T-helper 17 cell (primary cell): Measurements from ENCODE around the gene RCAN1. TPM values are rescaled to one million over a fixed set of nuclear protein-coding genes. Genes with fewer than 3 reads are reported as not detected.
A peak's percentile ranks its signal among the peaks of the same experiment; 100 is the strongest.

Source experiments
- ATAC-seq: fragments of 150-1000 bp; cut with Tn5 transposase; 2 replicates; pipeline ENCODE4 v1.10.0; 2021; ENCODE audit warnings: mild to moderate bottlenecking, moderate library complexity
- DNase-seq, 3 donors: peaks; one replicate each; pipeline versions ENCODE4 v3.0.0 to v3.0.0-alpha.2; 2020 to 2021
- H3K9me3 ChIP-seq: one replicate; pipeline ENCODE4 v1.7.0; 2013; ENCODE audit warnings: low read length, mild to moderate bottlenecking; ENCODE audit not compliant: control insufficient read depth, poor library complexity, severe bottlenecking
- H3K27ac Mint-ChIP-seq: one replicate; pipeline ENCODE4 v1.8.0; 2022; ENCODE audit warnings: mild to moderate bottlenecking, moderate library complexity, mixed read lengths
- H3K27me3 Mint-ChIP-seq: one replicate; pipeline ENCODE4 v1.8.0; 2022; ENCODE audit warnings: mixed read lengths
- H3K36me3 Mint-ChIP-seq: one replicate; pipeline ENCODE4 v1.8.0; 2022; ENCODE audit warnings: low read depth, mixed read lengths
- H3K4me1 Mint-ChIP-seq: one replicate; pipeline ENCODE4 v1.8.0; 2022; ENCODE audit warnings: mild to moderate bottlenecking, mixed read lengths
- H3K4me3 Mint-ChIP-seq: one replicate; pipeline ENCODE4 v1.8.0; 2022; ENCODE audit warnings: mild to moderate bottlenecking, moderate library complexity, mixed read lengths
- total RNA-seq, 4 donors: library from RNA in 2 of 4; stranded (reverse) in 2 of 4; gene quantifications; one replicate each; pipeline ENCODE4 v1.2.3 and lab custom pipeline; 2022 to 2026

Gene RCAN1
- total RNA-seq, 2 donors from 2014 or later = 3.0 to 3.2 TPM

GRCh38 chr21:34639250-34639649 is 24.3 kb upstream of the RCAN1 start:
- no peak for DNase-seq
- Mint-ChIP-seq H3K27ac (no peak overlapping the region), H3K4me1 (peaks cover 11% of the 10 kb centered on the region), H3K36me3 (no peaks in the 10 kb centered on the region), H3K27me3 (peaks cover 11% of the 10 kb centered on the region), H3K4me3 (no peak overlapping the region)
- no peaks in the 10 kb centered on the region for H3K9me3 ChIP-seq
- ATAC-seq = no peak

GRCh38 chr21:34636961-34637360 is 22.0 kb upstream of the RCAN1 start:
- Mint-ChIP-seq H3K4me1 (peaks cover 11% of the 10 kb centered on the region), H3K27me3 (peaks cover 28% of the 10 kb centered on the region), H3K36me3 (no peaks in the 10 kb centered on the region), H3K27ac (no peak overlapping the region), H3K4me3 (no peak overlapping the region)
- no peaks in the 10 kb centered on the region for H3K9me3 ChIP-seq
- ATAC-seq = no peak
- DNase-seq = no peak

GRCh38 chr21:34635307-34635706 is 20.4 kb upstream of the RCAN1 start:
- H3K9me3 ChIP-seq = no peaks in the 10 kb centered on the region
- DNase-seq = no peak
- no peaks in the 10 kb centered on the region for H3K36me3 Mint-ChIP-seq
- H3K4me3 Mint-ChIP-seq = no peak overlapping the region
- peaks cover 5% of the 10 kb centered on the region for H3K4me1 Mint-ChIP-seq
- H3K27me3 Mint-ChIP-seq = peaks cover 31% of the 10 kb centered on the region
- H3K27ac Mint-ChIP-seq = no peak overlapping the region
- no peak for ATAC-seq

GRCh38 chr21:34632498-34632897 is 17.6 kb upstream of the RCAN1 start:
- Mint-ChIP-seq H3K36me3 (no peaks in the 10 kb centered on the region), H3K27me3 (peaks cover 31% of the 10 kb centered on the region), H3K4me1 (no peaks in the 10 kb centered on the region), H3K27ac (no peak overlapping the region), H3K4me3 (no peak overlapping the region)
- no peak for ATAC-seq
- H3K9me3 ChIP-seq = no peaks in the 10 kb centered on the region
- DNase-seq = no peak

GRCh38 chr21:34630536-34631143 is 15.7 kb upstream of the RCAN1 start:
- Mint-ChIP-seq H3K4me3 (no peak overlapping the region), H3K27me3 (peaks cover 41% of the 10 kb centered on the region), H3K36me3 (no peaks in the 10 kb centered on the region), H3K4me1 (no peaks in the 10 kb centered on the region), H3K27ac (no peak overlapping the region)
- peak; percentile 74 for ATAC-seq
- DNase-seq = no peak
- no peaks in the 10 kb centered on the region for H3K9me3 ChIP-seq

GRCh38 chr21:34626131-34626530 is 11.2 kb upstream of the RCAN1 start:
- Mint-ChIP-seq H3K27me3 (peaks cover 52% of the 10 kb centered on the region), H3K4me1 (no peaks in the 10 kb centered on the region), H3K27ac (no peak overlapping the region), H3K36me3 (peaks cover 12% of the 10 kb centered on the region), H3K4me3 (no peak overlapping the region)
- DNase-seq = no peak
- H3K9me3 ChIP-seq = no peaks in the 10 kb centered on the region
- ATAC-seq = no peak

DNA sequence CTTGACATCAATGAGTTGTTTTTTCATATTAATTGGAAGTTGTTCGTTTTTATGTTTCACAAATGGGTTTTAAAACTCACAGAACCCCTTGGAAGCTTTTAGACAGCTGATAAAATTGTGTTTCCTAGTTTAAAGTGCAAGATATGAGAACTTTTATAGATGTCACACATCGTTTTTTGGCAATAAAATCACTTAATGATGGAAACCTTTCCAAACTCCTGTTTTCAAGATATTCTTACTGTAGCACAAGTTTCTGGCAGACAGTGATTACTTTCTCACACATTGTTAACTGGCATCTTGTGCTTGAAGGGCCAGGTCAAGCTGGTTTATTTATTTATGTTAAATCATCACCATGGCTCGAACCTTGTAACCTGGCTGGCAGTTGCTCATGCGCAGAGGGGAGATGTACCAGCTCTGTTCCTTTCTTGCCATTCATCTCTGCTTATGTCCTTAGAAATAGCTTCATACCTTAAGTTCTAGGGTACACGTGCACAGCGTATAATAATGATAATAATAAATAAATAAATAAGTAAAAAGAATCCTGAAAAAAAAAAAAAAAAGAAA is 10.2 kb upstream of the RCAN1 start:
- no peak for ATAC-seq
- Mint-ChIP-seq H3K36me3 (peaks cover 12% of the 10 kb centered on the region), H3K27ac (no peak overlapping the region), H3K4me3 (no peak overlapping the region), H3K4me1 (no peaks in the 10 kb centered on the region), H3K27me3 (peaks cover 59% of the 10 kb centered on the region)
- H3K9me3 ChIP-seq = no peaks in the 10 kb centered on the region
- DNase-seq = no peak

GRCh38 chr21:34623516-34623915 is 8.6 kb upstream of the RCAN1 start:
- no peak overlapping the region for H3K4me3 Mint-ChIP-seq
- H3K27me3 Mint-ChIP-seq = peaks cover 59% of the 10 kb centered on the region
- H3K36me3 Mint-ChIP-seq = peaks cover 12% of the 10 kb centered on the region
- H3K4me1 Mint-ChIP-seq = no peaks in the 10 kb centered on the region
- H3K27ac Mint-ChIP-seq = peak overlapping the region; percentile 59
- no peak for ATAC-seq
- DNase-seq = no peak
- no peaks in the 10 kb centered on the region for H3K9me3 ChIP-seq

- H3K36me3 Mint-ChIP-seq = peaks cover 12% of the 10 kb centered on the region
- no peak overlapping the region for H3K27ac Mint-ChIP-seq
- no peak overlapping the region for H3K4me3 Mint-ChIP-seq
- no peaks in the 10 kb centered on the region for H3K9me3 ChIP-seq
- DNase-seq (no peak), ATAC-seq (no peak)
- H3K4me1 Mint-ChIP-seq = no peaks in the 10 kb centered on the region
- peaks cover 61% of the 10 kb centered on the region for H3K27me3 Mint-ChIP-seq
These were observed 6.8 kb upstream of the RCAN1 start for GRCh38 chr21:34621434-34622350.

DNA sequence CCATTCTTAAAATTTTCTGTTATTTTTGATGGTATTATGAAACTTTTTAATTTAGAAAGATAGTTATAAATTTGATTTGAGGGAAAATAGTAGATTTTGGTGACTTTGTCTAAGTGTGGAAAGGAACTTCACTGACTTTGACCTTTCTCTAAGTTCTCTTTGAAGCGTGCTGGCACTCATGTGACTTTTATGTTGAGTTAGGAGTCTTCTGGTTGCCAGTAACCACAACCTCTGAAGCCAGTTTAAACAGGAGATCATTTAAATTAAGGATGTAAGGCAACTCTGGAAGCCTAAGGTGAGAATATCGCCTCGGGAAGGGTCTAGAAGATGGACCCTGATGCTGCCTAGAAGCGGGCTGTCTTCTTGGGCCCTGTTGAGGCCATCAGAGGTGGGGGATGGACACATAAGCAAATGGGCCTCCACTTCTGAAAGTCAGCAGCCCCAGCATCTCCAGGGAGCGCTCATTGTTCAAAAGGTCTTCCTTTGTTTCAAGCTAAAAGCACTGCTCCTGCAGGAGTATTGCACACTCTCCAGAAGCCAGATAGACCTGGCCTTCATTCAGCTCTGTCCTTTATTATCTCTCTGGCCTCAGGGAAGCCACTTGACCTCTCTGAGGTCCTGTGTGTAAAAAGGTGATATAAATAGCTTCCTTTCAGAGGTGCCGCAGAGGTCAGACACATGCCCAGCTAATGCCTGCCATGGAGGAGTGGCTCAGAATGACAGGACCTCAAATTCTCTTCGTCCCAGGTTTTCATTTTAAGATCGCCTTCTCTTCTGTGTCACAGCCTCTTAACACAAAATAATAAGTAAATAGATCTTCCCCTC is 5.1 kb upstream of the RCAN1 start:
- H3K27ac Mint-ChIP-seq = no peak overlapping the region
- H3K4me1 Mint-ChIP-seq = peaks cover 3% of the 10 kb centered on the region
- ATAC-seq (no peak), DNase-seq (no peak)
- H3K36me3 Mint-ChIP-seq = peaks cover 12% of the 10 kb centered on the region
- peaks cover 45% of the 10 kb centered on the region for H3K27me3 Mint-ChIP-seq
- H3K9me3 ChIP-seq = no peaks in the 10 kb centered on the region
- no peak overlapping the region for H3K4me3 Mint-ChIP-seq

DNA sequence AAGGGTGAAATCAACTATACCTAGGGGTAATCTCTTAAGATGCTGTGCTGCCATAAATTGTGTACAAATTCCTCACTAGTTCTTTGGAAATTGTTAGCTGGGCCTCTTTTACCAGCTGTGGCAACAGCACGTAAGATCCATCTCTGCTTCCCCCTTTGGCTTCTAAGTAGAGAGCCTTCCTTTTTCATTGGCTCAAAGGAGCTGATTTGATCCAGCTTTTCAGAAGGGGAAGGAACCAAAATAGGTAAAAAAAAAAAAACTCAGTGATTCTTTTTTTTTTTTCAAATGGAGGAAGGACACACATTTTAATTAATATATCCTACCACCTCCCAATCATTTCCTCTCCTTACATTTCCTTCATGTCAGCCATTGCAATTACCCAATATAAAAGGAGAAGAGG is 4.0 kb upstream of the RCAN1 start:
- peaks cover 12% of the 10 kb centered on the region for H3K36me3 Mint-ChIP-seq
- H3K4me3 Mint-ChIP-seq = no peak overlapping the region
- ATAC-seq = no peak
- H3K4me1 Mint-ChIP-seq = peaks cover 6% of the 10 kb centered on the region
- DNase-seq = no peak
- H3K9me3 ChIP-seq = no peaks in the 10 kb centered on the region
- no peak overlapping the region for H3K27ac Mint-ChIP-seq
- peaks cover 41% of the 10 kb centered on the region for H3K27me3 Mint-ChIP-seq

GRCh38 chr21:34617753-34618339 is 2.9 kb upstream of the RCAN1 start:
- Mint-ChIP-seq H3K27ac (no peak overlapping the region), H3K4me3 (no peak overlapping the region), H3K4me1 (peaks cover 13% of the 10 kb centered on the region), H3K36me3 (peaks cover 8% of the 10 kb centered on the region), H3K27me3 (peaks cover 32% of the 10 kb centered on the region)
- DNase-seq (no peak), ATAC-seq (no peak)
- no peaks in the 10 kb centered on the region for H3K9me3 ChIP-seq

DNA sequence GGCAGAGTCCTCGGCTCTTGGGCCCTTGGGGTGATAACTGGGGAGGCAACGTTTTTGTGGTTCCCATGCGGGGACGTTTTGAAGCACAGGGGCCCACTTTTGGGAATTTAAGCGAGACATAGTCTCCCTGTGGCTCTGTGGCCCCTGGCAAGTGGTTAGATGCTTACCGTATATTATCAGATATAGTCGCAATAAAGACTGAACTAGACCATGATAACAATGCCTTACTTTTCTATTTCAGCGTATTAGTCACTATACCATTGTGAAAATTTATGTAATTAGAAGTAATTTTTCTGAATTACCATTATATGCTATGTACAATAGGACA is 538 bp upstream of the RCAN1 start:
- Mint-ChIP-seq H3K4me1 (peaks cover 22% of the 10 kb centered on the region), H3K27ac (peak overlapping the region; percentile 53), H3K4me3 (peak overlapping the region; percentile 86), H3K36me3 (no peaks in the 10 kb centered on the region), H3K27me3 (peaks cover 14% of the 10 kb centered on the region)
- peak; percentile 18 for ATAC-seq
- no peak for DNase-seq
- H3K9me3 ChIP-seq = no peaks in the 10 kb centered on the region
